Osteoblast (primary cell): ENCODE measurements around the gene EXOC3L4. TPM values are rescaled to one million over a fixed set of nuclear protein-coding genes. Genes with fewer than 3 reads are reported as not detected.

Experiments
- DNase-seq: peaks from one replicate; pipeline ENCODE4 v3.0.0; 2011; ENCODE audit warnings: low spot score, mixed read lengths; ENCODE audit not compliant: insufficient read length; ENCODE audit errors: missing footprints
- H2AFZ ChIP-seq: 2 replicates; pipeline ENCODE4 v1.6.0; 2011; ENCODE audit warnings: mild to moderate bottlenecking, low read length
- H3K27ac ChIP-seq: 2 replicates; pipeline ENCODE4 v1.5.1; 2011; ENCODE audit warnings: mild to moderate bottlenecking, low read depth, low read length, moderate library complexity
- H3K27me3 ChIP-seq: 2 replicates; pipeline ENCODE4 v1.6.0; 2012; ENCODE audit warnings: mild to moderate bottlenecking, control low read depth, inconsistent platforms, low read length, moderate library complexity; ENCODE audit not compliant: insufficient read depth
- H3K36me3 ChIP-seq: 2 replicates; pipeline ENCODE4 v1.5.1; 2011; ENCODE audit warnings: mild to moderate bottlenecking, low read length, control low read depth, moderate library complexity; ENCODE audit not compliant: insufficient read depth
- H3K4me1 ChIP-seq: 2 replicates; pipeline ENCODE4 v1.5.1; 2011; ENCODE audit warnings: mild to moderate bottlenecking, low read length, control low read depth, moderate library complexity; ENCODE audit not compliant: insufficient read depth
- H3K4me2 ChIP-seq: 2 replicates; pipeline ENCODE4 v1.6.0; 2011; ENCODE audit warnings: mild to moderate bottlenecking, low read length; ENCODE audit not compliant: insufficient read depth
- H3K4me3 ChIP-seq: fragments of 200-600 bp; sonication (generic); 3 replicates; pipeline ENCODE4 v1.5.1; 2012; ENCODE audit warnings: mild to moderate bottlenecking, low read length, inconsistent platforms; ENCODE audit not compliant: insufficient read depth
- H3K79me2 ChIP-seq: 2 replicates; pipeline ENCODE4 v1.6.0; 2012; ENCODE audit warnings: mild to moderate bottlenecking, low read length, control low read depth, inconsistent platforms; ENCODE audit not compliant: insufficient read depth
- H3K9me3 ChIP-seq: 2 replicates; pipeline ENCODE4 v1.5.1; 2011; ENCODE audit warnings: low read depth, low read length, control low read depth
- H4K20me1 ChIP-seq: 2 replicates; pipeline ENCODE4 v1.6.0; 2012; ENCODE audit warnings: mild to moderate bottlenecking, low read length, control low read depth; ENCODE audit not compliant: insufficient read depth
- total RNA-seq: library from RNA; depleted of rRNA; stranded (reverse); fragments of >200 nt; gene quantifications from 2 replicates; pipeline ENCODE4 v1.2.3, GENCODE V29; 2012
- TF ChIP-seq, protein P1 (sequence below): IDR thresholded peaks from 2 replicates; pipeline ENCODE4 v1.5.1; 2011; ENCODE audit warnings: mild to moderate bottlenecking, low read depth, low read length, moderate library complexity; ENCODE audit errors: extremely low read depth

Gene EXOC3L4
- total RNA-seq, 1 donor: not detected

DNA sequence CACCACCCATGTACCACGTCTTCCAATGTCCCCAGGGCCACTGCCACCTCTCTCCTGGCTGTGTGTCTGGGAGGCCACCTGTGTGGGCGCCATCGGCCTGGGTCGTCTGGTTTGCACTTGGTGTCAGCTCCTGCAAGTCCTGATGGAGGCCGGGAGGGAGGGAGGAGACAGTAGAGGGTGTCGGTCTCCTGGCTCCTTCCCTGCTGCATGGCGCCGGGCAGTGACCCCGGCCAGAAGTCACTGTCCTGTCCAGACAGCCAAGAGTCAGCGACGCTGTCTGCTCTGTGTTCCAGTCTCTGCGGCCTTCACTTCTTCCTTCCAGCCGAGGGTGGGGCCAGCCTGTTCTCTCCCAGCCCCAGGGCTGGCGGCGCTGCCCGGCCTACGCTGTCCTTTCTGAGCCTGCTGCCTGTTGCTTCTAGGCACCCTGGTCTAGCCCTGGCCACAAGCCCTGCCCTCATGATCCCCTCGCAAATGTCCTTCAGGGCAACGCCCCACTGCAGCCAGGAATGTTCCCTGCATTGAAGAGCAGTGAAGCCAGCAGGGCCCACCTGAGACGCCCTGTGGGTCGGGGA, 23.5 kb upstream of the EXOC3L4 start:
- H3K27me3 ChIP-seq: no peaks in the 10 kb centered on the region
- no peak overlapping the region for H3K4me2 ChIP-seq
- no peak overlapping the region for H3K4me3 ChIP-seq
- no peaks in the 10 kb centered on the region for H3K36me3 ChIP-seq
- no peaks in the 10 kb centered on the region for H4K20me1 ChIP-seq
- peaks cover 9% of the 10 kb centered on the region for H3K4me1 ChIP-seq
- H3K27ac ChIP-seq: no peak overlapping the region
- TF ChIP-seq, protein P1, sequence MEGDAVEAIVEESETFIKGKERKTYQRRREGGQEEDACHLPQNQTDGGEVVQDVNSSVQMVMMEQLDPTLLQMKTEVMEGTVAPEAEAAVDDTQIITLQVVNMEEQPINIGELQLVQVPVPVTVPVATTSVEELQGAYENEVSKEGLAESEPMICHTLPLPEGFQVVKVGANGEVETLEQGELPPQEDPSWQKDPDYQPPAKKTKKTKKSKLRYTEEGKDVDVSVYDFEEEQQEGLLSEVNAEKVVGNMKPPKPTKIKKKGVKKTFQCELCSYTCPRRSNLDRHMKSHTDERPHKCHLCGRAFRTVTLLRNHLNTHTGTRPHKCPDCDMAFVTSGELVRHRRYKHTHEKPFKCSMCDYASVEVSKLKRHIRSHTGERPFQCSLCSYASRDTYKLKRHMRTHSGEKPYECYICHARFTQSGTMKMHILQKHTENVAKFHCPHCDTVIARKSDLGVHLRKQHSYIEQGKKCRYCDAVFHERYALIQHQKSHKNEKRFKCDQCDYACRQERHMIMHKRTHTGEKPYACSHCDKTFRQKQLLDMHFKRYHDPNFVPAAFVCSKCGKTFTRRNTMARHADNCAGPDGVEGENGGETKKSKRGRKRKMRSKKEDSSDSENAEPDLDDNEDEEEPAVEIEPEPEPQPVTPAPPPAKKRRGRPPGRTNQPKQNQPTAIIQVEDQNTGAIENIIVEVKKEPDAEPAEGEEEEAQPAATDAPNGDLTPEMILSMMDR: no peak
- DNase-seq: peak; percentile 79
- H3K9me3 ChIP-seq: no peaks in the 10 kb centered on the region
- H3K79me2 ChIP-seq: no peaks in the 10 kb centered on the region
- H2AFZ ChIP-seq: no peak overlapping the region

DNA sequence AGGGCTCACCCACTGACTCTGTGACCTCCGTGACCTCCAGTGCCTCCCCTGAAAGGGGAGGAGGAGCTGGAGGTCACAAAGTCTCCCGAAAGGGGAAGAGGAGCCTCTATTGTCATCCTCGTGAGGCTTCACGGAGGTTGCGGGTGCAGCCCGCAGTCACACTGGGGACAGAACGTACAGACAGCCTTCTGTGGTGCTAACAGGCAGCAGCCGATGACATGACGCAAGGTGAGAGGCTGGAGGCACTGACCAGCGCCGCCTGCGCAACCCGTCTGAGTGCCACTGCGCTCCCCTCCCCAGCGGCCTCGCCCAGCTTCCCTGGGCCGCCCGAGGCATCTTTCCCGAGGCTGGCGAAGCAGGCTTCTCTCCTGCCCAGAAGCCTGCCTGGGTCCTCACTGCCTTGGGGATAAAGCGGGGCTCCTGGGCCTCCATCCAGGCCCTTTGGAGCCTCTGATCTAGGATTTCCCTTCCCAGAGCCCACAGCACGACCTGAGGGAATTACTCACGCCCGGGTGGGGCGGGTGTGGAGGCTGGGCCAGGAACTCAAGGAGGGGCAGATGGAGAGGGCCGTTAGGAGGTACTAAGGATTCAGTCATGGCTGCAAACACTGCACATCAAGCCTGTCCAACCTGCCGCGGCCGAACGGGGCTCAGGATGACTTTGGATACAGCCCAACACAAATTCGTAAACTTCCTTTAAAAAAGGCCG, 22.8 kb upstream of the EXOC3L4 start:
- no peaks in the 10 kb centered on the region for H4K20me1 ChIP-seq
- no peaks in the 10 kb centered on the region for H3K36me3 ChIP-seq
- H3K4me2 ChIP-seq: no peak overlapping the region
- no peaks in the 10 kb centered on the region for H3K79me2 ChIP-seq
- H3K4me3 ChIP-seq: no peak overlapping the region
- no peaks in the 10 kb centered on the region for H3K9me3 ChIP-seq
- TF ChIP-seq, protein P1: no peak
- H2AFZ ChIP-seq: no peak overlapping the region
- DNase-seq: peak; percentile 94
- no peaks in the 10 kb centered on the region for H3K27me3 ChIP-seq
- H3K4me1 ChIP-seq: peaks cover 9% of the 10 kb centered on the region
- no peak overlapping the region for H3K27ac ChIP-seq

DNA sequence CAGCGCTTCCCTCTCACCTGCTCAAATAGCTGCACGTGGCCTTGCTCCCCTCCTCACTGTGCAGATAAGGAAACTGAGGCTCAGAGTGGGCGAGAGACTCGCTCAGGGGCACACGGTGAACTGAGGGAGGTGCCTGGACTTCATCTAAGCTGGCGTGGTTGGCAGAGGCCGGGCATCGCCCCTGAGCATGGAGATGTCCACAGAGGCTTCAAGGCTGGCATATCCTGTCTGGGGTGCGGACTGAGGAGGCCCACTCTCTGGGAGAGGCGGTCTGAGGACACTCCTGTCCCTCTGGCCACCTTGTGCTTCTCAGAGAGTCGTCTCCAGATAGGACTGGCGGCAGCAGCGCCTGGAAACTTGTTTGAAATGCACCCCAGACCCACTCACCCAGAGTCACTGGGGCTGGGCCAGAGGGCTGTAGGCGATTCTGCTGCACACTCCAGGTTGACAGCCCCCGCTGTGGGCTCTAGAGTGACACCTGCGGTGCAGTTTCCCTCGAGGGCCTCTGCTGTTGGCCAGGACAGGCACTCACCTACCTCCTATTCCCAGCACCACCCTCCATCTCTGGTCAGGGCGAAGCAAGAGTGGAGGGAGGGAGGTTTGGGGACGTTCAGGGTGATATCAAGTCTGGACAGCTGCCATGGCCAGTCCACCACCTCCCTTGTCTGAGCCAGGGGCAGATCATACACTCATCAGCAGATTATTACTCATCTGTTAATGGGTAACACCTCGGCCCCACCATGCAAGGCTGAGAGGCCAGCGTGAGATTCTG, 21.7 kb upstream of the EXOC3L4 start:
- H2AFZ ChIP-seq: no peak overlapping the region
- no peaks in the 10 kb centered on the region for H4K20me1 ChIP-seq
- no peaks in the 10 kb centered on the region for H3K9me3 ChIP-seq
- no peaks in the 10 kb centered on the region for H3K79me2 ChIP-seq
- TF ChIP-seq, protein P1: no peak
- no peak overlapping the region for H3K4me3 ChIP-seq
- peak; percentile 87 for DNase-seq
- H3K36me3 ChIP-seq: no peaks in the 10 kb centered on the region
- H3K27me3 ChIP-seq: no peaks in the 10 kb centered on the region
- H3K4me2 ChIP-seq: no peak overlapping the region
- peaks cover 5% of the 10 kb centered on the region for H3K4me1 ChIP-seq
- H3K27ac ChIP-seq: no peak overlapping the region

DNA sequence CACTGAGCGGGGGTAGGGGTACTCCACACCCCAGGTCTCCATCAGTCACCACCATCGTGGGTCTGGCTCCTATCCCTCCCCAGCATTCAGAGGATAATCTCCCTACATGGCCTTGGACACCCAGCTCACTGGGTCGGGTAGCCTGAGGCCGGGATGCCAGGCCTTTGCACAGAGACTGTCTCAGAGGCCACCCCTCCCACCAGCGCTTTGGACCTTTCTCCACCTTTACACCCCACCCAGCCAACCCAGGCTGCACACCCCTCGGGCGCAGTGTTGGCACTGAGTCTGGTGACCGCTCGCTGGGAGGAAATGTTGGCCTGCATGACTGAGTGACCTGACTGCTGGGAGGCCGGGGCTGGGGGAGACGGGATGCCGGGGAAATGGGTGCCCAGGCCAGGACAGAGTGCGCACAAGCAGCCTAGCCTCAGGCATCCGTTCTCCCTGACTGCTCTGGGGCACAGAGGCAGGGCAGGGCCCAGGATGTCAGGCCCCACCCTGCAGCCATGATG, 21.1 kb upstream of the EXOC3L4 start:
- Histone ChIP-seq H3K4me3 (no peak overlapping the region), H4K20me1 (no peaks in the 10 kb centered on the region), H3K4me2 (no peak overlapping the region), H3K9me3 (no peaks in the 10 kb centered on the region), H3K36me3 (no peaks in the 10 kb centered on the region), H3K27me3 (no peaks in the 10 kb centered on the region), H3K4me1 (peaks cover 5% of the 10 kb centered on the region), H3K27ac (no peak overlapping the region), H2AFZ (no peak overlapping the region), H3K79me2 (no peaks in the 10 kb centered on the region)
- no peak for DNase-seq
- TF ChIP-seq, protein P1: no peak
